SIG-M5 (cell line): Measurements from ENCODE around the gene SETD1B.

Experiments
- DNase-seq: peaks from one replicate; lab custom pipeline; 2025; lab: John Stamatoyannopoulos, UW

Gene SETD1B

DNA sequence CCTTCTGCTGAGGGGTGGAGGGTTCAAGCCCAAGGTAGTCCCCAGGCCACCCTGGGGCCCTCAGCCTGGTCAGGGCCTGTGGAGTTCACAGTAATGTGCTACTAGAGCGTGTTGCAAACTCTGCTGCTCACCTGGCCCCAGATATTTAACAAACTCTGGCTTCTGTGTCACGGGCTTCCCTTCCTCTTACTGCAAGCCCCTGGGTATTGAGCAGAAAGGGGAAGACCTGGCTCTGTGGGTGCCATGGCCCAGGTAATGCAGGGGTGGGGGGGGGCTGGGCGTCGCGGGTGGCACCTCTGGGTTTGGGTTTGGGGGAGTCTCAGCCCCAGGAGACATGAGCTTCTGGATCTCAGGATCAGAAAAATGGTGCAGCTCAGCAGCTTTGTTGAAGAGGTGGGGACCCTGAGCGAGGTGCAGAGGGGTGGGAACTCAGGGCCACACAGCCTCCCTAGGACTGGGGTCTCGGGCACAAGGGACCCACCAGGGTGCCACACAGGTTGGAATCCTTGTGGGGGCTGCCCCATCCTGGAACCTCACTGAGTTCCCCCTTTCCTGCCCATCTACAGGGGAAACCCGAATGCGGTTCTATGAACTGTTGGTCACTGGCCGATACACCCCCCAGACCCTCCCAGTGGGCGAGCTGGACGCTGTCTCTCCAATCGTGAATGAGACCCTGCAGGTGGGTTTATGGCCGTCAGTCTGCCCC, 4.0 kb downstream of the SETD1B start:
- DNase-seq, result no peak

DNA sequence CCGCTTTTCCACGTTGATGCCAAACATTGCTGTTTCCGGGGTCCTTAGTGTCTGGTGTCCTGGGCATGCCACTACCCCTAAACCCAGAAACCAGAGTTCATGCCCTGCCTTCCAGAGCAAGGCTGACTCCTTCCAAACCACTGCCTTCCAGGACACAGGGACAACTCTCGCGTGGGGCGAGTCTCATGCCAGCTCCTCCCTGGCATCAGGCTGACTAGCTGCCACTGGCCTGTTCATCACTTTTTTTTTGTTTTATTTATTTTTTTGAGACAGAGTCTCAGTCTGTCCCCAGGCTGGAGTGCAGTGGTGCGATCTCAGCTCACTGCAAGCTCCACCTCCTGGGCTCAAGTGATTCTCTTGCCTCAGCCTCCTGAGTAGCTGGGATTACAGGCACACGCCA, 4.8 kb downstream of the SETD1B start:
- no peak for DNase-seq

GRCh38 chr12:121809712-121810116, 5.9 kb downstream of the SETD1B start:
- DNase-seq, result no peak

DNA sequence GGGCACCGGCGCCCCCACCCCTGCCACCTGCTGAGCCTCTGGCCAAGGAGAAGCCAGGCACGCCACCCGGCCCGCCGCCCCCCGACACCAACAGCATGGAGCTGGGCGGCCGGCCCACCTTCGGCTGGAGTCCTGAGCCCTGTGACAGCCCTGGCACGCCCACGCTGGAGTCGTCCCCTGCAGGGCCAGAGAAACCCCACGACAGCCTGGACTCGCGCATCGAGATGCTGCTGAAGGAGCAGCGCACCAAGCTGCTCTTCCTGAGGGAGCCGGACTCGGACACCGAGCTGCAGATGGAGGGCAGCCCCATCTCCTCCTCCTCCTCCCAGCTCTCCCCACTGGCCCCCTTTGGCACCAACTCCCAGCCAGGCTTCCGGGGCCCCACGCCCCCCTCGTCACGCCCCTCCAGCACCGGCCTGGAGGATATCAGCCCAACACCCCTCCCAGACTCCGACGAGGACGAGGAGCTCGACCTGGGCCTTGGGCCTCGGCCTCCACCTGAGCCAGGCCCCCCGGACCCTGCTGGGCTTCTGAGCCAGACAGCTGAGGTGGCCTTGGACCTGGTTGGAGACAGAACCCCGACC, 6.5 kb downstream of the SETD1B start:
- no peak for DNase-seq

DNA sequence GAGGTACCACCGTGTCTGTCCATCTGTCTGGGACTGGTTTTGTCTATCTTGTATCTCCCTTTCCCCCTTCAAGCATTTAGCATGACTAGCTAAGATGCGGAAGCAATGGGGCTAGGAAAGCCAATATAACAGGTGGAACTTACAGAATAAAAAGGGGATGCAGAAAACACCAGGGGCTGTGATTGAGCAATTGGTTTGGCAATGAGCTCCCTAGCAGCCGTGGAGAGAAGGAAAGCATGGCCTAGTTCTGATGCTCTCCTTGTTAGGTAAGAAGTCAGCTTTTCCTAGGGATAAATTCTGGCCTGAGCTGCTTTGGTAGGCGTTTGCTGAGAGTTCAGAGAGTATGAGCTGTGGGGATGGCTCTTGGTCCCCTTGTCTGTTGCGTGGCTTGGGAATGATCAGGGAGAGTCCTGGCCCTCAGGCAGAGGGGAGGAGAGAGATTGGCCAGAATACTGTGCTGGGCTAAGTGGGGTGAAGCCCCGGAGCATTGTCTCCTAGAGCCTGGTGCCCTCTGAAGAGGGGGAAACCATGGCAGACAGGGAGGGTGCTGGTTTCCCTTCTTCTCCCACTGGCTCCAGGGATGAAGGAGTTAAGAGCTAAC, 7.1 kb downstream of the SETD1B start:
- DNase-seq, result no peak

DNA sequence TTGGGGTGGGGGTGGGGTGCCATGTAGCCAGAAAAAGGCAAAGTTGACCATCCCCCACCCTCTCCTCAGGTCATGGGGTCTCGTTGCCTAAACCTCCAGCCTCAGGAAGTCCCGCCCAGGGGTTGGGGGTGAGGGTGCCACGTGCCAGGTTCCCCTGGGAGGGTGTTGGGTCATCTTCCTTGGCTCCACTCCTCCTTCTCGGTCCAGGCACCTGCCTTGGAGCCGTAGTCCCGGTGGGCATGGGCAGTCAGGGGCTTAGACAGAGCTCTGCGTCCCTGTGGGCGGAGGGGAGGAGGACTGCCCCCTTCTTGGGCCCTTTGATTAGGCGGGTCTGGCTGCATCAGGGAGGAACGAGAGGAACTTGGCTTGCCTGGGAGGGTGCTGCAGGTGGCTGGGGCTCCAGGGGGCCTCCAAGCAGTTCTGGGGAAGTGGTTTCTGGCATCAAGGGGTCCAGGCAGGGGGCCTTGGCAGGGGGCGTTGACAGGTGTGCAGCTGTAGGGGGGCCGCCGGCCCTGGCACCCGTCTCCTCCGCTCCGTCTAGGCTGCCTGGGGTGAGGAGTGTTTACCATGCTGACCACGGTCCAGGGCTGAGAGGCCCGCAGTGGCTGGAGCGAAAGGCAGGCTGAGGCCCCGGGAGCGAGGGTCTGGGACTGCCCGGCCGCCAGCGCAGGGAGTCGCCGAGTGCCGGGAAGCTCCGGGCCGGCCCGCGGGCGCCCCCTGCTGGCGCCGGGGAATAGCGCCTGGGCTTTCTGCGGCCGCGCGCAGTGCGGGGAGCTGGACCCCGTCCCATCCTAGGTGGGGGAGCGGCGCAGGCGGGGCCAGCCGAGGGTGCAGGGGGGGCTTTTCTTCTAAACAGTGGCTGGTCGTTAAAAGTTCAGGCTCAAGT, 7.9 kb downstream of the SETD1B start:
- DNase-seq, result no peak

- no peak for DNase-seq
Measured at GRCh38 chr12:121812320-121812871, 8.6 kb downstream of the SETD1B start.

GRCh38 chr12:121812921-121813896, 9.4 kb downstream of the SETD1B start:
- DNase-seq, result no peak

- no peak for DNase-seq
Measured at GRCh38 chr12:121813951-121814350, 10.1 kb downstream of the SETD1B start.

DNA sequence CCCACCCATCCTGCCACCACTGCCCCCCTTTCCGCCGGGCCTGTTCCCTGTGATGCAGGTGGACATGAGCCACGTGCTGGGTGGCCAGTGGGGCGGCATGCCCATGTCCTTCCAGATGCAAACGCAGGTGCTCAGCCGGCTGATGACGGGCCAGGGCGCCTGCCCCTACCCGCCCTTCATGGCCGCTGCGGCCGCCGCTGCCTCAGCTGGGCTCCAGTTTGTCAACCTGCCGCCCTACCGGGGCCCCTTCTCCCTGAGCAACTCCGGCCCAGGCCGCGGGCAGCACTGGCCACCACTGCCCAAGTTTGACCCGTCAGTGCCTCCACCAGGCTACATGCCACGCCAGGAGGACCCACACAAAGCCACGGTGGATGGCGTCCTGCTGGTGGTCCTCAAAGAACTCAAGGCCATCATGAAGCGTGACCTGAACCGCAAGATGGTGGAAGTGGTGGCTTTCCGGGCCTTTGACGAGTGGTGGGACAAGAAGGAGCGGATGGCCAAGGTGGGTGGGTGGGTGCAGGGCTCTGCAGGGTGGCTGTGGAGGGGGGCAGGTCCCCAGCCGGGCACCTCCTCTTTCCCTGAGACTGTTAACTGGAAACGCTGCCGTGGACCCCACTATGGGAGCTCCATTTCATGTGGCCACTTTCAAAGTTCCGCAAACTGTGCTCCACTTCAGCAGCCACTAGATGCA, 10.8 kb downstream of the SETD1B start:
- DNase-seq, result no peak

- DNase-seq, result no peak
Measured at GRCh38 chr12:121815263-121815662, 11.5 kb downstream of the SETD1B start.

DNA sequence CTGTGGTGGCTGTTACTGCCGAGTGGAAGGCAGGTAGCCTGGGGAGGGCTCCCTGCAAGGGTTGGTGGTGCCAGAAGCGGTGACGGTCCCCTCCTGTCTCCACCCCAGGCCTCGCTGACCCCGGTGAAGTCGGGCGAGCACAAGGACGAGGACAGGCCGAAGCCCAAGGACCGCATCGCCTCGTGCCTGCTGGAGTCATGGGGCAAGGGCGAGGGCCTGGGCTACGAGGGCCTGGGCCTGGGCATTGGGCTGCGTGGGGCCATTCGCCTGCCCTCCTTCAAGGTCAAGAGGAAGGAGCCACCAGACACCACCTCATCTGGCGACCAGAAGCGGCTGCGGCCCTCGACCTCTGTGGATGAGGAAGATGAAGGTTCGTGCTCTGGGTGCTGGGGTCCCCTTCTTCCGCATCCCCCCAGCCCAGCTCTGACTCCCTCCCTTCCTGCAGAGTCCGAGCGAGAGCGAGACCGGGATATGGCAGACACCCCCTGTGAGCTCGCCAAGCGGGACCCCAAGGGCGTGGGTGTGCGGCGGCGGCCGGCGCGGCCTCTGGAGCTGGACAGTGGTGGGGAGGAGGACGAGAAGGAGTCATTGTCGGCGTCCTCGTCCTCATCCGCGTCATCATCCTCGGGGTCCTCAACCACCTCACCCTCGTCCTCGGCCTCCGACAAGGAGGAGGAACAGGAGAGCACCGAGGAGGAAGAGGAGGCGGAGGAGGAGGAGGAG, 13.3 kb downstream of the SETD1B start:
- DNase-seq, result no peak

DNA sequence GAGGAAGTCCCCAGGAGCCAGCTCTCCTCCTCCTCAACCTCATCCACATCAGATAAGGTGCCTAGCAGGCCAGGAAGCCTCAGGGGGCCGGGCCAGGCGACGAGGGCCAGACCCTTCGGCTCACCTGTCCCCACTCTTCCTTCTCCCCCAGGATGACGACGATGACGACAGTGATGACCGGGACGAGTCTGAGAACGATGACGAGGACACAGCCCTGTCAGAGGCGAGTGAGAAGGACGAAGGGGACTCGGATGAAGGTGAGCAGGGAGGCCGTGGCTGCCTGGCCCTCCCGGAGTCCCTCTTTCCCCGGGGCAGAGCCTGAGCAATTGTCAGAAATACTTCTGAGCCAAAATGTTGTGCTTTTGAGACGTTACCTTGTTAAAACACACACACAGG, 13.8 kb downstream of the SETD1B start:
- DNase-seq, result no peak

DNA sequence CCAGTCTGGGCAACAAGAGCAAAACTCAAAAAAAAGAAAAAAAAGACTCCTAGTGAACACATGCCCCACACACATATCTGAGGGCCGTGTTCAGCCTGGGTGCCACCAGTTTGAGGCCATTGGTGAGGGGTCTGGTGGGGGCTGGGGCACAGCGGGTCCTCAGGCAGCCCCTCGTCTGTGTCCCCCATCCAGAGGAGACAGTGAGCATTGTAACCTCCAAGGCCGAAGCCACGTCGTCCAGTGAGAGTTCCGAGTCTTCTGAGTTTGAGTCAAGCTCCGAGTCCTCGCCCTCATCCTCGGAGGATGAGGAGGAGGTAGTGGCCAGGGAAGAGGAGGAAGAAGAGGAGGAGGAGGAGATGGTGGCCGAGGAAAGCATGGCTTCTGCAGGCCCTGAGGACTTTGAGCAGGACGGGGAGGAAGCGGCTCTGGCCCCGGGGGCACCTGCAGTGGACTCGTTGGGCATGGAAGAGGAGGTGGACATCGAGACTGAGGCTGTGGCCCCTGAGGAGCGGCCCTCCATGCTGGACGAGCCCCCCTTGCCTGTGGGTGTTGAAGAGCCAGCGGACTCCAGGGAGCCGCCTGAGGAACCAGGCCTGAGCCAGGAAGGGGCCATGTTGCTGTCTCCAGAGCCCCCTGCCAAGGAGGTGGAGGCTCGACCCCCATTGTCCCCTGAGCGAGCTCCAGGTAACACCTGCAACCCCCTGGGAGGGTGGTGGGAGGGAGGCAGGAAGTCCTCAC, 15.6 kb downstream of the SETD1B start:
- no peak for DNase-seq

DNA sequence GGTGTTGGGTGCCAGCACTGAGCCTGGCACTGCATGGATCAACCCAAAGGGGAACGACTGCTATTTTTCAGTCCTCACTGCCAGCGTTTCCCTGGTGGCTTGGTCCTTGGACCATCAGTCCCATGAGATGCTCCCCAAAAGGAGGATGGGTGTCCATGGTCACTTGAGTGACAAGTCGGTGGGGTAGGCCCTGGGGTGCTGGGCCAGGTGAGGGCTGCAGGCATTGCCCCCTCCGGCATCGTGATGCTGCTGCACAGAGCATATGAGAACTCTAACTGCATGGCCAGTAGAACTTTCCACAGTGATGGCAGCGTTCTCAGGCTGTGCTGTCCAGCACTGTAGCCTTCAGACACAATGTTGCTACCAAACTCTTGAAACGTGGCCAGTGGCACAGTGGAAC, 16.2 kb downstream of the SETD1B start:
- DNase-seq, result no peak

- DNase-seq, result no peak
Measured at GRCh38 chr12:121822393-121823100, 18.7 kb downstream of the SETD1B start.

- DNase-seq, result no peak
Measured at GRCh38 chr12:121823101-121823726, 19.4 kb downstream of the SETD1B start.

DNA sequence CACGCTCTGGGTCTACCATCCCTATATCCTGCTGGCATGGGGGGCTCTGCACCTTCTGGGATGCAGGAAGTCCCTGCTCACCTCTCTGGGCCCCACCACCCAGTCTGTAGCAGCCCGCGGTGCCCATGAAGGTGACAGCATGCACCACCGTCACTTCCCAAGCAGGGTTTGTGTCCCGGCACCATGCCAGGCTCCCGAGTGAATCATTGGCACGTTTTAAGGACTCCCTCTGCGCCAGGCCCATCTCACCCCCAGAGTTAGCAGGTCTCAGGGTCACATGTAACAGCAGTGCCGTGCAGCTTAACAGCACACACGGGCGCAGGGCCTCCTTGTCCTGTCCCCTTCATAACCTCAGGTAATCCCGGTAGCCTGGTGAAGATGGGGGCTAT, 19.9 kb downstream of the SETD1B start:
- no peak for DNase-seq
